ENCODE measurements around the gene BAIAP2L1.
"Not testable (repeated sequence)": the region's sequence is repeated elsewhere in the genome, so short reads cannot be mapped to it uniquely, and the experiment has no call there.

The BAIAP2L1 gene

GRCh38 chr7:98395481-98395880 lies 5.4 kb downstream of the BAIAP2L1 start:
- no peak for TF ChIP-seq CTCF (IDR thresholded peaks at IDR 0.05; ENCODE audit: extremely low read depth, missing control alignments)
- DNase-seq (ENCODE audit: low spot score) = no peak

GRCh38 chr7:98394377-98394836 lies 6.5 kb downstream of the BAIAP2L1 start:
- TF ChIP-seq CTCF (IDR thresholded peaks at IDR 0.05; ENCODE audit: extremely low read depth, missing control alignments) = no peak
- DNase-seq (ENCODE audit: low spot score) = no peak

- TF ChIP-seq CTCF (IDR thresholded peaks at IDR 0.05; ENCODE audit: extremely low read depth, missing control alignments) = no peak
These were observed 13.2 kb downstream of the BAIAP2L1 start for GRCh38 chr7:98387544-98388226.

GRCh38 chr7:98387131-98387530 lies 13.8 kb downstream of the BAIAP2L1 start:
- no peak for DNase-seq (ENCODE audit: low spot score)
- TF ChIP-seq CTCF (IDR thresholded peaks at IDR 0.05; ENCODE audit: extremely low read depth, missing control alignments) = no peak

More at GRCh38 chr7:98387544-98388226, 13.2 kb downstream of the BAIAP2L1 start:
- no peak for DNase-seq (ENCODE audit: low spot score)

- not testable (repeated sequence) for DNase-seq (ENCODE audit: low spot score)
These were observed 15.4 kb downstream of the BAIAP2L1 start for GRCh38 chr7:98385532-98385931.

GRCh38 chr7:98378210-98378819 lies 22.6 kb downstream of the BAIAP2L1 start:
- TF ChIP-seq CTCF (IDR thresholded peaks at IDR 0.05; ENCODE audit: extremely low read depth, missing control alignments) = no peak
- DNase-seq (ENCODE audit: low spot score) = no peak

GRCh38 chr7:98376711-98377110 lies 24.2 kb downstream of the BAIAP2L1 start:
- no peak for DNase-seq (ENCODE audit: low spot score)
- TF ChIP-seq CTCF (IDR thresholded peaks at IDR 0.05; ENCODE audit: extremely low read depth, missing control alignments) = no peak

- DNase-seq (ENCODE audit: low spot score) = no peak
- TF ChIP-seq CTCF (IDR thresholded peaks at IDR 0.05; ENCODE audit: extremely low read depth, missing control alignments) = no peak
These were observed 25.2 kb downstream of the BAIAP2L1 start for GRCh38 chr7:98375664-98376063.

Data from GM20000 (cell line).